Measurements from ENCODE around the gene AK8. TPM values are rescaled to one million over a fixed set of nuclear protein-coding genes. Genes with fewer than 3 reads are reported as not detected.

AK8 gene
- polyA plus RNA-seq, 1 of the 3 experiments (the other 2 are of a cell fraction) = 0.77 TPM

- no peak overlapping the region for H3K4me2 ChIP-seq
- 72% methylated on average over 5 of the region's 6 CpGs for WGBS (ENCODE audit: low lambda C conversion rate)
- H3K36me3 ChIP-seq (replicated peaks in 1 of 2; ENCODE audit: control insufficient read depth in 1 of 2, insufficient read depth in 2 of 2, low read length in 1 of 2) = no peaks in the 10 kb centered on the region
- H3K9me3 ChIP-seq = no peaks in the 10 kb centered on the region
- no peaks in the 10 kb centered on the region for H3K9me2 ChIP-seq
- H2AFZ ChIP-seq (ENCODE audit: low read depth) = no peak overlapping the region
- ChIA-PET POLR2A (no interaction called here), CTCF (interaction anchor here (1.4 to 4.7 kb wide), 2 partner anchors 21 to 212 kb away, joined by 4 to 26 read pairs; partner anchors contain the start of genes DDX31 and GTF3C4)
- peaks cover 0 to 7% of the 10 kb centered on the region in 2 experiments; a peak in 1 of 4 replicates for H3K4me1 ChIP-seq (ENCODE audit: control insufficient read depth in 1 of 2, insufficient read depth in 2 of 2, low read depth in 1 of 2, low read length in 1 of 2)
- H3F3A ChIP-seq (replicated peaks; ENCODE audit: insufficient read depth) = no peaks in the 10 kb centered on the region
- TF ChIP-seq ZBTB33 (IDR thresholded peaks at IDR 0.05; ENCODE audit: borderline replicate concordance, low read depth) (no peak), EP300 (IDR thresholded peaks at IDR 0.05; ENCODE audit: borderline replicate concordance in 1 of 2, low read depth in 1 of 2, low read length in 1 of 2) (no peak), MEF2A (IDR thresholded peaks at IDR 0.05; ENCODE audit: borderline replicate concordance, low read depth) (no peak)
- H3K27me3 ChIP-seq (ENCODE audit: insufficient read depth) = no peaks in the 10 kb centered on the region
- H3K79me2 ChIP-seq (ENCODE audit: insufficient read depth) = no peaks in the 10 kb centered on the region; the same call in 1 of the 2 replicates
- no peak overlapping the region for H3K9ac ChIP-seq
- DNase-seq = no peak
- H3K4me3 ChIP-seq (ENCODE audit: low read depth in 2 of 2, low read length in 1 of 2) = no peak overlapping the region
- H4K20me1 ChIP-seq (ENCODE audit: insufficient read depth) = no peaks in the 10 kb centered on the region
- H3K27ac ChIP-seq (ENCODE audit: low read depth in 2 of 2, low read length in 1 of 2) = no peak overlapping the region
These were observed 3.7 kb upstream of the AK8 start for GRCh38 chr9:132881826-132882225.

GRCh38 chr9:132880324-132880661 lies 2.2 kb upstream of the AK8 start:
- CTCF ChIA-PET = interaction anchor here (2.8 kb wide), 1 partner anchor 22 kb away, joined by 19 read pairs; no protein-coding TSS in a partner anchor
- DNase-seq = no peak

More at GRCh38 chr9:132880324-132880661, 2.2 kb upstream of the AK8 start:
- 94% methylated on average over 7 of the region's 7 CpGs for WGBS (ENCODE audit: low lambda C conversion rate)
- Histone ChIP-seq H3K27me3 (ENCODE audit: insufficient read depth) (no peaks in the 10 kb centered on the region), H3K9me3 (no peaks in the 10 kb centered on the region), H3K4me1 (ENCODE audit: control insufficient read depth in 1 of 2, insufficient read depth in 2 of 2, low read depth in 1 of 2, low read length in 1 of 2) (peaks cover 0 to 7% of the 10 kb centered on the region in 2 experiments; a peak in 1 of 4 replicates), H3K4me3 (ENCODE audit: low read depth in 2 of 2, low read length in 1 of 2) (no peak overlapping the region), H2AFZ (ENCODE audit: low read depth) (no peak overlapping the region), H3K79me2 (ENCODE audit: insufficient read depth) (no peaks in the 10 kb centered on the region; the same call in 1 of the 2 replicates), H3K9ac (no peak overlapping the region), H3K27ac (ENCODE audit: low read depth in 2 of 2, low read length in 1 of 2) (no peak overlapping the region), H3K9me2 (no peaks in the 10 kb centered on the region), H3K36me3 (replicated peaks in 1 of 2; ENCODE audit: control insufficient read depth in 1 of 2, insufficient read depth in 2 of 2, low read length in 1 of 2) (no peaks in the 10 kb centered on the region), H3K4me2 (no peak overlapping the region), H4K20me1 (ENCODE audit: insufficient read depth) (no peaks in the 10 kb centered on the region), H3F3A (replicated peaks; ENCODE audit: insufficient read depth) (no peaks in the 10 kb centered on the region)
- POLR2A ChIA-PET = no interaction called here
- TF ChIP-seq MAX (IDR thresholded peaks at IDR 0.05; ENCODE audit: low read depth) (no peak), ZBTB33 (IDR thresholded peaks at IDR 0.05; ENCODE audit: borderline replicate concordance, low read depth) (no peak)
